LNCaP clone FGC (cell line): Measurements from ENCODE around the gene PI4K2B.
A peak's percentile ranks its signal among the peaks of the same experiment; 100 is the strongest.
"Not testable (repeated sequence)": the region's sequence is repeated elsewhere in the genome, so short reads cannot be mapped to it uniquely, and the experiment has no call there.

ENCODE experiments used
- DNase-seq: peaks from one replicate; pipeline ENCODE4 v3.0.0-alpha.2; 2011; ENCODE audit warnings: low read depth
- H3K4me3 ChIP-seq: 2 replicates; pipeline ENCODE4 v1.5.1; 2011; ENCODE audit warnings: mild to moderate bottlenecking, low read depth, low read length, control low read depth
- CTCF ChIP-seq: IDR thresholded peaks from 2 replicates; pipeline ENCODE4 v1.5.1; 2012; ENCODE audit warnings: mild to moderate bottlenecking; ENCODE audit not compliant: control insufficient read depth, insufficient read depth; ENCODE audit errors: extremely low read depth

PI4K2B gene

GRCh38 chr4:25313201-25313895, 79.5 kb downstream of the PI4K2B start:
- no peak for DNase-seq
- TF ChIP-seq CTCF: no peak
- H3K4me3 ChIP-seq: peak overlapping the region; percentile 71

GRCh38 chr4:25320336-25320735, 86.5 kb downstream of the PI4K2B start:
- no peak for DNase-seq
- H3K4me3 ChIP-seq: no peak overlapping the region
- TF ChIP-seq CTCF: no peak

GRCh38 chr4:25320773-25321172, 86.9 kb downstream of the PI4K2B start:
- no peak overlapping the region for H3K4me3 ChIP-seq
- no peak for TF ChIP-seq CTCF
- DNase-seq: no peak

- no peak overlapping the region for H3K4me3 ChIP-seq
- no peak for DNase-seq
- no peak for TF ChIP-seq CTCF
These were observed 87.9 kb downstream of the PI4K2B start for GRCh38 chr4:25321703-25322102.

- not testable (repeated sequence) for H3K4me3 ChIP-seq, DNase-seq
These were observed 94.6 kb downstream of the PI4K2B start for GRCh38 chr4:25328463-25328862.
